Measurements from ENCODE around the gene MARCO.
"Not testable (repeated sequence)": the region's sequence is repeated elsewhere in the genome, so short reads cannot be mapped to it uniquely, and the experiment has no call there.

The MARCO gene

GRCh38 chr2:118929059-118929458 is 12.9 kb upstream of the MARCO start:
- no peak for DNase-seq

GRCh38 chr2:118932949-118933348 is 9.0 kb upstream of the MARCO start:
- DNase-seq, result no peak

- no peak for DNase-seq
Observed at GRCh38 chr2:118936306-118936705, 5.7 kb upstream of the MARCO start.

DNA sequence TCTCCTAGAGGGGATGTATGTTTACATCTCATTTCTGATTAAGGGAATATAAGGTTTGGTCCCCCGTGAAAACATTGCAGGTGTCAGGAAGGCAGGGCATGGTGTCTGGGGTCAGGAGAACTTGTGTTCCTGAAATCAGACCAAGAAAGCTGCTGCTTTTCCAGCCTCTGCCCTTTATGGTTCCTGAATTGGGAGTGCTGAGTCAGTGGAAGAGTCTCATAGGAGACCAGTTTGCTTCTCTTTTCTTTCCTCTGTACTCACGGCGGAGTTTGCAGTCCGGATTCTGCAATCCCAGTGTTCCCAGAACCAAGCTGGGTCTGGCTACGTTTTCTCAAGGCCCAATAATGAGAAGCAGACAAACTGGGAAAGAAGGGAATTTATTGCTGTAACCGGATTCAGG is 5.1 kb upstream of the MARCO start:
- DNase-seq, result no peak

DNA sequence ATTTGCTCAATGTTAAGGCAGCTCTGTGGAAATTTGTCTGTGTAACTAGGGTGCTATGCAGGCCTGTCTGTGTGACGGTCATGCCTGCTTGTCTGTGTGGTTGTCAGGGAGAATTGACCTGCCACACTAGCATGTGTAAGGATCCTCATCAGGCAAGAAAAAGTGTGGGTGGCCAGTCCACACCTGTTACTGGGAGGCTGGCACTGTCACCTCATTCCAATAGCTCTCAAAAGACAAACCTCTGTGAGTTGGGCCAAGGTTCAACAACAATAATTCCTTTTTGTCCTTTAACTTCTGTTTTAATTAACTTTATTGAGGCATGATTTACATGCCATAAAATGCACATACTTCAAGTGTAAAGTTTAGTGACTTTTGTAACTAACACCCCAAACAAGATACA is 4.2 kb upstream of the MARCO start:
- DNase-seq, result no peak

DNA sequence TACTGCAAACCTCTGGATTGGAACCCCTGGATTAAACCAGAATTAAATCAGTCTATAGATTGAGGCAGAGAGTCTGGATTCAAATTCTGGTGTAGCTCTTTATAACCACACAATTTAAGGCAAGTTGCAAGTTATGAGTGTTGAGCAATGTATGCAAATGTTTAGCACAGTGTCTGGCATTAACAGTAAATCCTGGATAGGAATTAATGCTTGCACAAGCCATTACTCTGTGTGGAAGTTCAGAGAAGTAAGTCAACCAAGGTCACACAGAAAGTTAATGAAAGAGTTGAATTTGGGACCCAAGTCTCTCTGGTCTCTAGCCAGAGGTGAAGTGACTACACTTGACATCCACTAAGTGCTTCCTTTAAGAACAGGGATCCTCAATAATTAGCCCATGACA is 2.0 kb upstream of the MARCO start:
- DNase-seq, result no peak

GRCh38 chr2:118940486-118941120 is 1.4 kb upstream of the MARCO start:
- DNase-seq, result no peak

DNA sequence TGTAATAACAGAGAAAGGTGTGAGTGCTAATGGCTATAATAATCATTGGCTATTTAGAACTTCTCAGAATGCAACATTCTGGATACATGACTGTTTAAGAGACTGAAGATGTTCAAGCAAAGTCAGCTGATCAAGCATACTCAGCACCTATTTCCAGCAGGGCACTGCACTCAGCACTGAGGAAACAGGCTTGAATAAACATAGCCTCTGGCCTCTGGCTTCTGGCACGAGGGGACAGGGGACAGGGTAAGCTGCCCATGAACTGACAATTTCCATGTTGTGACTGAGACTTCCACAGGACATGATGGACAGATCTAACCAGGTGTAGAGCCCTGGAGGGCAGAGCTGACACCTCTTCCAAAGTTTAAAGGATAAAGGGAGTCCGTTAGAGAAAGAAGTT is 1.3 kb downstream of the MARCO start:
- no peak for DNase-seq

DNA sequence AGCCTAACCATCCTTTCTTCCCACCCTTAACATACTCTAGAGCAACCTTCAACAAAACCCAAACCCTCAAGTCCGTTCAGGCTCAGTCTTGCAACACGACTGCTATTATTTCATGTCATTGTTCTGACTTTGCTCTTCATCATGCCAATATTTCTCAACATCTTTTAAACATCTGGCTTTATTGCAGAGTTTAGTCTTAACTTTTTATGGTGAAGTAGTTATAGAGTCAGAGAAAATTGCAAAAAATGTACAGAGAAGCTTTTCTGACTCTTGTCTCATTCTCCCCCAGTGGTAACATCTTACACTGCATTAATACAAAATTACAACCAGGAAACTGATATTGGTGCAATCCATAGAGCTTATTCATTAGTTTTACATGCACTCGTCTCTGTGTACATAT is 3.9 kb downstream of the MARCO start:
- no peak for DNase-seq

DNA sequence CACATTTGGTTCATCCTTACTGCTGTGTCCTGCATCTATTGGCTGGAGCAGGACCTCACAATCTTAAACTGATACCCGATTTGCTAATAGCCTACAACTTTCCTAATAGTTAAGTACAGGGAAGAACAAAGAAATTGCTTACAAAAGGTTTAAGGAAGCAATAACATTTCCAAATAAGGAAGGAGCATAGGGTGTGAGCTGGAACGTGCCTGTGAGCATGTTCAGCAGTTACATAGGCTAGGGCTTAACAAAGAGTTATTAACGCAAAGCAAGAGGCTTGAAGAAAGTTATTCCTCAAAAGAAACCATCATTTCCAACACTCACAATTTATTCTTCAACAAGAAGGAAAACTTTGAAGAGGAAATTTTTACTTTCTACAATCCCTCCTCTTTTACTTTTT is 6.3 kb downstream of the MARCO start:
- not testable (repeated sequence) for DNase-seq

DNA sequence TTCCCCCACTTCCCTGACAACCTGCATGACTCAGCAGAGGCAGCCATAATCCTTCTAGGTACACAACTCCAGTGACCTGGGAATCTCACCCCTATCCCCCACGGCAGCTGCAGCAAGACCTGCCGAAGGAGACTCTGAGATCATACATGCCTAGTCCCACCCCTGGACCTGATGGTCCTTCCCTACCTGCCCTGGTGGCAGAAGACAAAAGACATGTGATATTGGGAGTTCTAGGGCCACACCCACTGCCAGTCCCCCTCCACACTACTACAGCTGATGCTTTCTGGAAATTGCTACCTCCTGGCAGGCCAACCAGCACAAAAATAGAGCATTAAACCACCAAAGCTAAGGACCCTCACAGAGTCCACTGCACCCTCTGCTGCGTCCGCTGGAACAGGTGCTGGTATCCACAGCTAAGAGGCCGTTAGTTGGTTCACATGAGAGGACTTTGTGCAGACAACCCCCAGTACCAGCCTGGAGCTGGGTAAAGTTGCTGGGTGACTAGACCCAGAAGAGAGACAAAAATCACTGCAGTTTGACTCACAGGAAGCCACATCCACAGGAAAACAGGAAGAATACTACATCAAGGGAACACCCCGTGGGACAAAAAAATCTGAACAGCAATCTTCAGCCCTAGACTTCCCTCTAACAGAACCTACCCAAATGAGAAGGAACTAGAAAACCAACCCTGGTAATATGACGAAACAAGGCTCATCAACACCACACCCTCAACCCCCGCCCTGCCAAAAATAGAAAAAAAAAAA is 12.5 kb downstream of the MARCO start:
- DNase-seq, result no peak

- DNase-seq, result no peak
Observed at GRCh38 chr2:118965737-118966136, 23.7 kb downstream of the MARCO start.

DNA sequence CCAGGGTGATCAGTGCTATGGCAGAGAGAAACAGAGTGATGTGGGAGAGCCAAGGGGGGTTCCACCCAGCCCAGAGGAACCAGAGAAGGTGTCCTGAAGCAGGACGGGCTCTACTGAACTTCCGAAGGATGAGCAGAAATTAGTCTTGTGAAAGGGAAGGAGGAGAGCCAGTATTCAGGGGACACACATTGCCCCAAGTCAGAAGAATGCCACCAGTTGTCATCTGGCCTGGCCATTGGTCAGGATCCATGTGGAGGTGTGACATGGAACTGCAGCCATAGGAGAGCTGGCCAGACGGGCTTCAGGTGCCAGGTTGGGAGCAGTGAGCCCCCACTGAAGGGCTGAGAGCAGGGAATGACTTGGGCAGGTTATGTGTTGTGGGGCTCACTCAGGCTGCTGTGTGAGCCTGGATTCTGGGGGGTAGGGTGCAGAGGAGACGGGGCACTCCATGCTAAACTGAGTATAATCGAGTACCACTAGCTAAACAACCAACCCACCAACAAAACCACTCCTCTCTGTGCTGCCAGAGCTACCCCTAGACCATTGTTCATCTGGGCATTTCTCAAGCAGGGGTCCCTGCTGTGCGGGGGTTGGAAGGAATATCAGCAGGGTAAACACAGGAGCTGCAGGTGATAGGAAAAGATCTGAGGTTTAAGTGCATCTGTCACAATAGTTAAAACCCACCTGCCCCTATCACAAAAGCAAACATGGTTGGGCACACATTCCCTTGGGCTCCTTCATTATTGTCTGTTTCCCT is 25.3 kb downstream of the MARCO start:
- DNase-seq, result no peak

- DNase-seq, result no peak
Observed at GRCh38 chr2:118968042-118968441, 26.0 kb downstream of the MARCO start.

GRCh38 chr2:118968961-118969733 is 27.2 kb downstream of the MARCO start:
- no peak for DNase-seq

- DNase-seq, result no peak
Observed at GRCh38 chr2:118969734-118970395, 27.9 kb downstream of the MARCO start.

- DNase-seq, result no peak
Observed at GRCh38 chr2:118970396-118971135, 28.6 kb downstream of the MARCO start.

- DNase-seq, result no peak
Observed at GRCh38 chr2:118971245-118972122, 29.5 kb downstream of the MARCO start.

- DNase-seq, result no peak
Observed at GRCh38 chr2:118973542-118973951, 31.6 kb downstream of the MARCO start.

GRCh38 chr2:118974103-118974993 is 32.4 kb downstream of the MARCO start:
- DNase-seq, result no peak

All from CD4-positive, alpha-beta T cell treated with Interleukin-6 for 4 hours (primary cell).